IPS-18c (cell line): ENCODE results near the gene SPOCK2.

Experiments
- H3K4me3 ChIP-seq: 2 replicates; pipeline ENCODE4 v1.7.0; 2013; ENCODE audit warnings: low read depth, mild to moderate bottlenecking, low read length, moderate library complexity; ENCODE audit not compliant: insufficient read depth
- H3K9me3 ChIP-seq: one replicate; pipeline ENCODE4 v1.6.1; 2013; ENCODE audit warnings: mild to moderate bottlenecking, low read length, moderate library complexity; ENCODE audit not compliant: control insufficient read depth, insufficient read depth

The SPOCK2 gene

DNA sequence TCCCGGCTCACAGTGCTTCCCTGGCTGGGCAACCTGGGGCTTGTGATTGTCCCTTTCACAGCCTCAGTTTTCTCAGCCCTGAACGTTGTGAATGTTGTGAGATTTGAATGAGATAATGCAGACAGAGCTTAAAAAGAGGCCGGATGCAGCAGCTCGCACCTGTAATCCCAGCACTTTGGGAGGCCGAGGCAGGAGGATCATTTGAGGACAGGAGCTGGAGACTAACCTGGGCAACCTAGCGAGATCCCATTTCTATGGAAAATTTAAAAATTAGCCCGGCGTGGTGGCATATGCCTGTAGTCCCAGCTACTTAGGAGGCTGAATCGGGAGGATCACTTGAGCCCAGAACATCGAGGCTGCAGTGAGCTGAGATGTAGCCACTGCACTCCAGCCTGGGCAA is 56.6 kb downstream of the SPOCK2 start:
- H3K4me3 ChIP-seq, result no peak overlapping the region
- H3K9me3 ChIP-seq, result no peaks in the 10 kb centered on the region

DNA sequence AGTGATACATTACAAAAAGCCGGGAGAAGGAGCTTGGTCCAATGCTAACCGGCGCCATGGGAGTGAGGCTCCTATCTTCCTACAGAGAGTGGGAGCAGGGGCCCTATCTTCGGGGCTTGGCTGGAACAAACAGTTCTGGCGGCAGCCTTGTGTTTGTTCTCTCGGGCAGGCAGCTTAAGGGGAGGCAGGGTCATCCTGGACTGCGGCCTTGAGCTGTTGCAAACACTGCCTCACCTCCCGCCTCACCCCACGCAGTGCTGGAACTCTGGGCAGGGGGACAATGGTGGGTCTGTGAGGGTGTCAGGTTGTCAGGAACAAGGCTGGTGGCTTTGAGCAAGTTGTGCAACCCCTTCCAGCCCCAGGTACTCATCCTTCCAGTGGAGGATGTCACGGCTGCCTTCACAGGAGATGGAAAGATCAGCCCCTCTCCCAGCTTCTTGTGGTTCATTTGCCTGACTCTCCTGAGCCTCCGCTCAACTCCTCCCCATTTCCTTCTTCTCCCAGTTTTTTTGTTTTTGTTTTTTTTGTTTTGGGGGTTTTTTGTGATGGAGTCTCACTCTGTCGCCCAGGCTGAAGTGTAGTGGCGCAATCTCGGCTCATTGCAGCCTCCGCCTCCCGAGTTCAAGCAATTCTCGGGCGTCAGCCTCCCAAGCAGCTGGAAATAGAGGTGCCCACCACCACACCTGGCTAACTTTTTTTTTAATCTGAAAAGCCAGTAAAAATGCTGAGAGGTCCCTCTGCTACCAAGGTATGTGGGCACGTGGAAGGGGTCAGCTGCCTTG is 57.4 kb downstream of the SPOCK2 start:
- Histone ChIP-seq H3K4me3 (no peak overlapping the region), H3K9me3 (no peaks in the 10 kb centered on the region)

DNA sequence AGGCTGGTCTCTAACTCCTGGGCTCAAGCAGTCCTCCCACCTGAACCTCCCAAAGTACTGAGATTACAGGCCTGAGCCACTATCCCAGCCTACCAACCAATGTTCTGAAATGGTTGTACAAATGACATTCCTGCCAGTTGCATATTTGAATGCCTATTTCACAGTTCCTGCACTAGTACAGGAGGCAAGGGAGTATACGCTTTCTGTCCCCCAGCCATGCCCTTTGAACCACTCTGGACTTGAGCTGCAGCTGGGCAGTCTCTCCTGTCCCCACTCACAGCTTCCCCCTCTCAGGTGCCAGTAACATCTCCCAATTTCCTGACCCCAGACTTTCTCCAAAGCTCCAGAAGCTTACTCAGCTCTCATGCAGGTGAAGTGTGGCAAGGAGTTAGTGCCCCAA is 58.9 kb downstream of the SPOCK2 start:
- H3K4me3 ChIP-seq, result no peak overlapping the region
- no peaks in the 10 kb centered on the region for H3K9me3 ChIP-seq

DNA sequence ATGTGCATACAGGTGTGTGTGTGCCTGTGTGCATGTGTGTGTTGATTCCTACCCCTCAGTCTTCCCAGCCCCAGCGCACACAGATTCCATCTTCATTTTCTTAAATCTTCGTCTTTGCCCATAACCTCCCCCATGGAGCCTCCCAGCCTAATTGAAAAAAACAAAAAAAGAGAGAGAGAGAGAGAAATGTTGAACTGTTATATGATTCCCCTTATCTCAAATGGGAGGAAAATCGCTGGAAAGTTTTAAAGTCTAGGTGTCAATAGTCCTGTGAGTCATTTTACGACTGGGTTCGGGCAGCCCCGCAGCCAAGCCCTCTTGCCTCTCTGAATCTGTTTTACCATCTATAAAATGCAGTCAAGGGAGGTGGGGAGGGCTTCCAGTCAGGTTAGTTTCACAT is 60.9 kb downstream of the SPOCK2 start:
- Histone ChIP-seq H3K4me3 (no peak overlapping the region), H3K9me3 (no peaks in the 10 kb centered on the region)

DNA sequence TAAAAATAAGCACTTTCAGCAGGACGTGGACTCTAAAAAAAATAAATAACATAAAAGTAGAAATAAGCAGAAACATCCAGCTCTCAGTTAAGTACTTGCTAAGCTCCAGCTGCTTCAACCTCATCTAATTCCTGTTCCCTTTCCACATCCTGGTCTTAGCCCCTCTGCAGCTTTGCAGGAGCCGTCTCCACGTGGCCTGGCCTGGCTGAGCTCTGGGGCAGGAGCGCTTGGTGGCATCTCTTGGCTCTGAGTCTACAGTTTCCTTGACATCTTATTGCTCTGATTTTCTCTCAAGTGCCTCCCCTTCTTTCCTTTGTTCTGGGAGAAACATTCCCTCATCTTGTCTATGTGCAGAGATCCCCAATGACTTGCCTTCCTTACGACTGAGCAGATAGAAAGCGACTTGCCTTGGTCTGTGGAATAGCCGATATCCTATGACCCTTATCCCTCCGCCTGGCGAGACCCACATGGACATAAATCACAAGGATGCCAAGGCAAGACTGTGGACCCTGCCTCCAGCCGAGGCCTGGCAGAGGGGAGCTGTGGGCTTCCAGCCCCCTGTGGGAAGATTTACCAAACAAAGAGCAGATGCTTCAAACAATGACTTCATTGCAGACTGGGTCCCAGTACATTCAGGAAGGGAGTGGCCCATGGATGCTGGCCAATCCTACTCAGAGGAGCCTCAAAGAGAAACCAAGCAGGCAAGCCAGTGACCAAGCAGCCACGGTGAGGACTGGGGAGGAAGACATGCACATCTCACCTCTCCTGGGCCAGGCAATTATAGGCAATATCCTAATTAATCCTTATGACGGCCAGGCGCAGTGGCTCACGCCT is 61.9 kb downstream of the SPOCK2 start:
- H3K9me3 ChIP-seq, result no peaks in the 10 kb centered on the region

DNA sequence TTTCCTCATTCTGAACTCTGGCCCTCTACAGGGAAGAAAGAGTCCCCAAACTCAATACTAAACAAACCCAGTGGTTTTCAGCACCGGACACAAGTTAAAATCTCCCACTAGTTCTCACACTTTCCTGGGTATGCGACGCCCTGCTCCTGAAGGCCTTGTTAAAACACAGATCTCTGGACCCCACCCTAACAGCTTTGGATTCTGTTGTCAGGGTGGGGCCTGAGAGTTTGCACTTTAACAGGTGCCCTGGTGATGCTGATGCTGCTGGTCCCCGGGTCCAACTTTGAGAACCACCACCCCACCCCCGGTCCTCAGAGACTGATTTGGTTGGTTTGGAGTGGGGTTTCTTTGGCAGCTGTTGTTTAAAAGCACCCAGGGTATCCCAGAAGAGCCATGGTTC is 62.5 kb downstream of the SPOCK2 start:
- H3K4me3 ChIP-seq, result no peak overlapping the region

More for the DNA sequence above, 61.9 kb downstream of the SPOCK2 start:
- H3K4me3 ChIP-seq, result no peak overlapping the region

DNA sequence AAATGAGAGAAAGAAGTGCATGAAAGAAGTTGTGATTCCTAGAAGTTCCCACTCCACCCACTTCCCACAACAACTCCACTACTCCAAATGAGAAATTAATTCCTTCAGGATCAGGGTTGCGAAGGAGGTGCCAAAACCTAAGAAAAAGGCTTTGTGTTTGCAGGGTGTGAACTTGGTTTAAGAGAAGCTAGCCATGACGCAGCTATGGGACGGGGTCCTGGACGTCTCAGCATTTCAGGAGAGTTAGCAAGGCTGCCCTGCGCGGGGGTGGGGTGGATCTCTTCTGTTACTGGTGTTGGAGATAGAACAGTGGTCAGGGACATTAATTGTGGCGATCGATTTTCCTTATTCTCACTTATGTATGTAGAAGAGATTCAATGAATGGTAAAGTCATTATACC is 63.0 kb downstream of the SPOCK2 start:
- Histone ChIP-seq H3K9me3 (no peaks in the 10 kb centered on the region), H3K4me3 (no peak overlapping the region)

More for the DNA sequence above, 62.5 kb downstream of the SPOCK2 start:
- H3K9me3 ChIP-seq, result no peaks in the 10 kb centered on the region

DNA sequence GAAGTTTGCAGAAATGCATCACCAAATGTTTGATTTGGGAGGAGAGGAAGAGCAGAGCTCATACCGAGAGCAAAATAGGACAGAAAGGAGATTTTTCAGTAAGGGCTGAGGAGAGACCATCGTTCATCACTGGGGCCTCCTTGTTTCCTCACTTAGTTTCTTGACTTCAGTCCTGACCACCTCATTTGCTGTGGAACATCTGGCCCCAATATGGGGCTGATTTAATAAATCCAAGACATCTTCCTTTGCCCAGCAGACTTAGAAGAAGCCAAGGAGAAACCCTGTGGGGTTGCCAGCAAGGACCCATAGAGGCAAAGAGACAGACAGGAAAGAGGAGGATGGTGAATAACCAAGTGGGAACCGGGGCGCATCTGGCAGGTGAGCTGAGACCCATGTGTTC is 63.8 kb downstream of the SPOCK2 start:
- no peak overlapping the region for H3K4me3 ChIP-seq
- no peaks in the 10 kb centered on the region for H3K9me3 ChIP-seq

DNA sequence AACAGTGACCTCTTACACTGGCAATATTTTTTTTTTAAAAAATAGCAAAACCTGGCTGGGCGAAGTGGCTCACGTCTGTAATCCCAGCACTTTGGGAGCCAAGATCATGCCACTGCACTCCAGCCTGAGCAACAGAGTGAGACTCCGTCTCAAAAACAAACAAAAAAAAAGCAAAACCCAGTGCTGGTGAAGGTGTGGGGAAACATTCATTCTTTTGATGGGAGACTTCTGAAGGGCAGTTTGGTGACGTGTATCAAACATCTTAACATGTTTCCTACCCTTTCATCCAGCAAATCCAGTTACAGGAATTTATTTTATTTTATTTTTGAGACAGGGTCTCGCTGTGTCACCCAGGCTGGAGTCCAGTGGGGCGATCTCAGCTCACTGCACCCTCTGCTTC is 66.1 kb downstream of the SPOCK2 start:
- Histone ChIP-seq H3K9me3 (no peaks in the 10 kb centered on the region), H3K4me3 (no peak overlapping the region)

DNA sequence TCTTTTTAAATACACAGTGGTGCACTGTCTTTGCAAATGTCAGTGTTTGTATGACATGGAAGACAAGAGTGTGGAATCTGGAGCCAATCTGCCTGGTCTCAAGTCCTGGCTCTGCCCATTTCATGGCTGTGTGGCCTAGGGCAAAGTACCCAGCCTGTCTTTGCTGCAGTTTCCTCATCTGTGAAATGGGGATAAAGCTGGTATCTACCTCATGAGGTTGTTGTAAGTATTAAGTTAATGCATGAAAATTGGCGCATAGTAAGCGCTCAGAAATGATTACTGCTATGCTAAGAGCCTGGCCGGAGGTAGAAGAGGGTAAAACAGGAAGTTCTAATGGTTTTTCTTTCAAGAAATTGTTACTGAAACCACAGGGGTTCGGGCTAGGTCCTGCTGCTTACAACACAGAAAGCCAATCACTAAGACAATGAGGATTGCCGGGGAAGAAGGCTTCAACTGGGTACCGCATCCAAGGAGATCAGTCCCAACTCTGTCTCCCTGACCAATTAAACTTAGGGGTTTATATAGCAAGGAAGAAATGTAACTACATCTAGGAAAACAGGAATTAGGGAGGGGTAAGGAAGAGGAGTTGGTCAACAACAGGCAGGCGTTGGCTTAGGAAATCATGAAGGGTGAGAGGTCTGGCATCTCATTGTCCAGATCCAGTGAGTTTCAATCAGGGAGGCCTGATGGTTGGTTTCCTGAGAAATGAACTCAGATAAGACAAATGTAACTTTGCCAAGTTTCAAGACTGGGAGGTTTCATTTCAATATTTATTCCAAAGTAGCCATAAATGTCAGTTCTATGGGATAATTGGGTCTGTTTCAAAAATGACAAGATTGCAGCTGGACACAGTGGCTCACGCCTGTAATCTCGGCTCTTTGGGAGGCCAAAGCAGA is 67.2 kb downstream of the SPOCK2 start:
- Histone ChIP-seq H3K9me3 (no peaks in the 10 kb centered on the region), H3K4me3 (no peak overlapping the region)

DNA sequence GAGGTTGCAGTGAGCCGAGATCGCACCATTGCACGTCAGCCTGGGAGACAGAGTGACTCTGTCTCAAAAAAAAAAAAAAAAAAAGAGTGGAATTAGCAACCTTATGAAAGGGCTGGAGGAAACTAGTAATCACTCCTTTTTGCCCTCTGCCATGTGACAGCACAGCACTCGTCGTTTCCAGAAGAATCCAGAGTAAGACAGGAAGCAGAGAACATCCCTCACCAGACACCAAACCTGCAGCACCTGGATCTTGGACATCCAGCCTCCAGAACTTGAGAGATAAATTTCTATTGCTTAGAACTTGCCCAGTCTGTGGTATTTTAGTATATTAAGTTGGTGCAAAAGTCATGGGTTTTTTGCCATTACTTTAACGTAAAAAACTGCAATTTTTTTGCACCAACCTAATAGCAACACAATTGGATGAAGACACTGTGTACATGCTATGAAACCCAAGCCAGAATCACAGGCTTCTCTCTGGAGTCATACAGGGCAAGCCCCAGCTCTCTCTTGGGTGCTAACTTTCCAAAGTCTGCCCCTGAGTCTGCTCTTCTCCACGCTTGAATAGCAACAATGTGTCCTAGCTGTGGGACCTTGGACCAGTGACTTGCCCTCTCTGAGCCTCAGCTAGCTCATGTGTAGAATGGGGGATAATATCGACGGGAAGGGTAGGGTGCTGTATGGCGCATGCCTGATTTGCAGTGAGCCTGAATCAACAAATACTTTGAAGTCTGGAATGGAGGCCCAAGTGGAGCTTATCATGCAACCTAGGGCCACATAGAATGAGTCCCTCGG is 69.1 kb downstream of the SPOCK2 start:
- H3K9me3 ChIP-seq, result no peaks in the 10 kb centered on the region
- H3K4me3 ChIP-seq, result no peak overlapping the region

DNA sequence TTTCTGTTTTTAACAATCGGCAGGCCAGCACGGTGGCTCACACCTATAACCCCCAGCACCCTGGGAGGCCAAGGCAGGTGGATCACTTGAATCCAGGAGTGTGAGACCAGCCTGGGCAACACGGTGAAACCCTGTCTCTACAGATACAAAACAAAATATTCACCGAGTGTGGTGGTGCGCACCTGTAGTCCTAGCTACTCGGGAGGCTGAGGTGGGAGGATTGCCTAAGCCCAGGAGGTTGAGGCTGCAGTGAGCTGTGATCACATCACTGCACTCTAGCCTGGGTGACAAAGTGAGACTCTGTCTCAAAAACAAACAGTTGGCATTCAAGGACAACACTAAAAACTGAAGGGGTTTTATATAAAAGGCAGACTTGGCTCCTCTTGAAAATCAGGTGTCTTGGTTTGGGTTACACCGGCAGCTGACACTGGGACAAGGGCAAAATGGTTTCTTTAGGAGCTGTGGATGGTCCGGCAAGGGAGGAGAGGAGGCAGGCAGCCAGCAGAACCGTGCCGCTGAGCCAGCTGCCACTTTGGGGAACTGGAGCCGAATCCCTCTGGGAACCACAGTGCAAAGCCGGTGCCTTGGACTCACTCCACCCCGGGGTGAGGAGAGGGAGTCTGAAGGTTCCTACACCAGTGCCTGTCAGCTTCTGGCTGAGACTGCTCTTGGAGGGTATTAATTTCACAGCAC is 71.6 kb downstream of the SPOCK2 start:
- no peaks in the 10 kb centered on the region for H3K9me3 ChIP-seq
- no peak overlapping the region for H3K4me3 ChIP-seq

DNA sequence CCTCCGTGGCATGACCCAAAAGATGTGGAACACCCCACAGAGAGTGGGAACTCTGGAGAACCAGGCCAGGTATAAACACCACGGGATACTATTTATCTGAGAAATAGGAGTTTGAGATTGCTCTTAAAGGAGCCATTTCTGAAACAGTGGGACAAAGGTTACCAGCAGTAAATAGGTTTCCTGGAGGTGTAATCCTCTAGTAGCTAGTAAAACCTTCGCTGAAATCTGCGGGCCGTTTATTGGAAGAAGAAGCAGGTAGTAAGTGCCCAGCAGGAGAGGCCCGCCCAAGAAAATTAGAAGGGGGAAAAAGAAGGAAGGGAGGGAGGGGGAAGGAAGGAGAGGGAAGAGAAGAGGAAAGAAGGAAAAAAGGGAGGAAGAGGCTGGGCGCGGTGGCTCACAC is 72.5 kb downstream of the SPOCK2 start:
- Histone ChIP-seq H3K4me3 (no peak overlapping the region), H3K9me3 (no peaks in the 10 kb centered on the region)

DNA sequence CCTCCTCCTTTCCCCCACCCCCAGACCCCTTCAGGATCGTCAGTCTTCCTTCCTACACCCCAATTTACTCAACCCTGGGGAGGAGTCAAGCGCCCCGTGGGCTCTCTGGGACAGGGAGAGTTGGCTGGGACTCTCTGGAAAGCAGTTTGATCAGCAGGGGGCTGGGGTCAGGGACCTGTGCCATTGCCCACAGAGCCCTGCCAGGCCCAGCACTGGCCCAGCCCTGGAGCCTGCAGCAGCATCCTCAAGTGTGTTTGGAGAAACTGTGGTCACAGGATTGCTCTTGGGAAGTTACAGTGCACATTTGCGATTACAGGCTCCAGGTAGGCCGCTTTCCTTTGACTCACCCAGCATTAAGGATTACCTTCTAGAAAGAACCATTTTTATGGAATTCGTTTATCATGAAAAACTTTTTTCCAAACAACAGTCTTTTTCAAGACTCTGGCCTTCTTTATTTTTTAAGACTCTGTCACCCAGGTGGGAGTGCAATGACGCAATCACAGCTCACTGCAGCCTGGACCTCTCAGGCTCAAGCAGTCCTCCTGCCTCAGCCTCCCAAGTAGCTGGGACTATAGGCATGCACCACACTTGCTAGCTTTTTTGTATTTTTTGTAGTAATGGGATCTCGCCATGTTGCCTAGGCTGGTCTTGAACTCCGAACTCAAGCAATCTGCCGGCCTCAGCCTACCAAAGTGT is 73.4 kb downstream of the SPOCK2 start:
- H3K9me3 ChIP-seq, result no peaks in the 10 kb centered on the region
- H3K4me3 ChIP-seq, result no peak overlapping the region

DNA sequence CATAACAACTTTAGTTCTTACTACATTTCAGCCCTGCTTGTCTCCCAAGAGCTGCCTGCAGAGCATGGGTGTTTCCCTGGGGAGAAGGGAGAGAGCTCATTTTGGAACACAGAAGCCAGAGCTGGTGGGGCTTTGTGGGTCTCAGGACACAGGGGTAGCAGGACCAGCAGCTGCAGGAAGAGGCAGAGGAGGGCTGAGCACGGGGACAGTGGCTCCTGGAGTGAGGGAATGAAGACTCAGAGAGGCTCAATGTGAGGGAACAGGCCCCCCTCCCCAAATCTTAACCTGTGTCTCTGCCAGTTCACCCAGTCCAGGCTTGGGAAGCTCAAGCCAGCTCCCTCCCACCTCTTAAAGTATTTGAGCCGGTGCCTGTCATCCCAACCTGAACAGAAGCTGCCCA is 74.2 kb downstream of the SPOCK2 start:
- no peaks in the 10 kb centered on the region for H3K9me3 ChIP-seq
- no peak overlapping the region for H3K4me3 ChIP-seq
